Stimulated activated naive B cell treated with anti-CD40 and anti-IgM and Interleukin-4, amounts not matched to agents 10 μg/mL and 1 μg/mL and 100 μg/mL, for 72 hours (primary cell): ENCODE data around the gene F12.

ENCODE experiments used
- ATAC-seq, 2 donors: fragments of 150-1000 bp; cut with Tn5 transposase; replicated peaks; 2 replicates each; pipeline ENCODE4 v1.10.0; 2021; ENCODE audit warnings: moderate library complexity in 1 of 2
- DNase-seq: peaks from one replicate; pipeline ENCODE4 v3.0.0; 2021
- H3K27ac Mint-ChIP-seq: one replicate; pipeline ENCODE4 v1.8.0; 2022; ENCODE audit warnings: mild to moderate bottlenecking, mixed read lengths
- H3K27me3 Mint-ChIP-seq, 2 donors: one replicate each; pipeline ENCODE4 v1.8.0; 2022; ENCODE audit warnings: mixed read lengths in 2 of 2
- H3K36me3 Mint-ChIP-seq, 2 donors: one replicate each; pipeline ENCODE4 v1.8.0; 2022; ENCODE audit warnings: mixed read lengths in 2 of 2, mild to moderate bottlenecking in 1 of 2
- H3K4me1 Mint-ChIP-seq, 2 donors: one replicate each; pipeline ENCODE4 v1.8.0; 2022; ENCODE audit warnings: mixed read lengths in 2 of 2, mild to moderate bottlenecking in 1 of 2
- H3K4me3 Mint-ChIP-seq, 2 donors: one replicate each; pipeline ENCODE4 v1.8.0; 2022; ENCODE audit warnings: mild to moderate bottlenecking in 2 of 2, mixed read lengths in 2 of 2, moderate library complexity in 1 of 2
- H3K9me3 Mint-ChIP-seq, 2 donors: one replicate each; pipeline ENCODE4 v1.8.0; 2022; ENCODE audit warnings: mixed read lengths in 2 of 2, mild to moderate bottlenecking in 1 of 2

F12 gene

DNA sequence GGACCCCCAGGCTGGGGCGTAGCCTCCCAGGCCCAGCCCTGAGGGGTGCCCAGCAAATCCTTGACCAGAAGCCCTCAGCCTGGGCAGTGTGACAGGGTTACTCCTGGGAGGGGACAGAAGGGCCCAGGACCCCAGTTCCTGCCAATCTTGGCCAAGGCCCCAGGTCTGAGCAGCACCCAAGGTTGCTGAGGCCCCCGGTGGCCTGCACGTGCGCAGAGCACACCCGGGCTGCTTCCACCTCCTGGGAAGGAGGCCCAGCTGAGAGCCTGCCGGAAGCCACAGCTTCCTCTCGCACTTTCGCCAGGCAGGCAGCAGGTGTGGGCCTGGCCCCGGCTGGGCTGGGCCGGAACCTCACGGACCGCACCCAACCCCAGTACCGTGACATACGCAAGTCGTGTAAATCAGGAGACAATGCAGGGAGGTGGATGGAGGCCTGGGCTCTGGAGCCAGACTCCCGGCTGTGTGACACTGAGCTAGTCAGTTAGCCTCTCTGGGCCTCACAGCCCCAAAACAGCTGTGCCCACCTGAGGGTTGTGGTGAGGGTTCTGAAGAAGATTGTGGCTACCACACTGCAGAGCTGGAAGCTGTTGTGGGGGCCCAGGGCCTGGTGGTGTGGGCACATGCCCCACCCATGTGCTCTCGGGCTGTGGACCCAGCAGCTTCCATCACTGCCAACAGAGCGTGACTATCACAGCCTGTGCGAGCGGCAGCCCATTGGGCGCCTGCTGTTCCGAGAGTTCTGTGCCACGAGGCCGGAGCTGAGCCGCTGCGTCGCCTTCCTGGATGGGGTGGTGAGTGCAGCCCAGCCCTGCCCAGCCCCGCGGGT lies 22.2 kb upstream of the F12 start:
- Mint-ChIP-seq H3K36me3 (peaks cover 44 to 57% of the 10 kb centered on the region in 2 donors), H3K27ac (peak overlapping the region; percentile 97), H3K27me3 (no peaks in the 10 kb centered on the region), H3K4me1 (peaks cover 50 to 69% of the 10 kb centered on the region in 2 donors), H3K4me3 (peak overlapping the region; percentile 70 to 93), H3K9me3 (no peaks in the 10 kb centered on the region)
- DNase-seq (peak; percentile 86), ATAC-seq (peak; percentile 68 to 77)

- DNase-seq (no peak), ATAC-seq (no peak)
- Mint-ChIP-seq H3K4me3 (peak overlapping the region; percentile 78 to 93), H3K9me3 (no peaks in the 10 kb centered on the region), H3K27ac (peak overlapping the region; percentile 97), H3K27me3 (no peaks in the 10 kb centered on the region), H3K36me3 (peaks cover 43 to 54% of the 10 kb centered on the region in 2 donors), H3K4me1 (peaks cover 49 to 69% of the 10 kb centered on the region in 2 donors)
Observed at GRCh38 chr5:177430972-177431316, 21.6 kb upstream of the F12 start.

- no peaks in the 10 kb centered on the region for H3K27me3 Mint-ChIP-seq
- peaks cover 40 to 52% of the 10 kb centered on the region in 2 donors for H3K36me3 Mint-ChIP-seq
- DNase-seq, result no peak
- H3K9me3 Mint-ChIP-seq, result no peaks in the 10 kb centered on the region
- peaks cover 51 to 75% of the 10 kb centered on the region in 2 donors for H3K4me1 Mint-ChIP-seq
- peak overlapping the region; percentile 78 to 93 for H3K4me3 Mint-ChIP-seq
- peak overlapping the region; percentile 97 for H3K27ac Mint-ChIP-seq
- no peak for ATAC-seq
Observed at GRCh38 chr5:177430140-177430951, 21.0 kb upstream of the F12 start.

DNA sequence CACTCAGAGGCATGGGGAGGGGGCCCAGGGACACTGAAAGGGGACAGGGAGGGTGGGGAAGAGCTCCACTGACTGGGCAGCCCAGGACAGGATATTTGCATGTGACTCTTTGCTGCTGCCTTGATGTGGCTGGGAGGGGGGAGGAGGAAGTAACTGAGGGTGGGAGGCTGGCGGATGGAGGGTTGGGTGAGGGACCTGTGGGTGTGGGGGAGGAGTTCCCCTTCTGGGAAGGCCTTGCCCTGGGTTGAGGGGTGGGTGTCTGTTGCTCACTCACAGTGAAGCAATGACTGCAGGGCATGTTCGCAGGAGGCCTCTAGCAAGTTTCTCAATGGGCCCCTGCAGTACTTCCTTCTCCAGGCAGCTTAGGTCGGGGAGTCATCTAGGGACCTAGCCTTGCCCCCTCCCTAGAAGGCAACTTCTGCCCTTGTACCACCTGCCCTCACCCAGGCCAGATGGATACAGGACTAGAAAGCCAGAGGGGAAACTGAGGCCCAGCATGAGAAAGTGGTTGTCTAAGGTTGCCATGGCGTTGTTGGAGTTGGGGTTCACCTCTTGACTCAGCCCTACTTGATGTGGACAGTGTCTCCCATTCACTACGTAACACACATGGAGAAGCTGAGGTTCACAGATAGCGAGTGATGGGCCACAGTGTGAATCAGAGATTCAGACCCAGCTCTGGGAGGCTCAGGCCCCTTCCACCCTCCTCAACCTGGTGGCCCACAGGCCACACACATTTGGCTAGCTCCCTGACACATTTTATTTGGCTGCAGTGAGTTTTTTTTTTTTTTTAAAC lies 20.1 kb upstream of the F12 start:
- peak overlapping the region; percentile 92 to 93 for H3K4me3 Mint-ChIP-seq
- no peaks in the 10 kb centered on the region for H3K9me3 Mint-ChIP-seq
- ATAC-seq, result peak; percentile 2 to 4
- peak; percentile 64 for DNase-seq
- H3K27ac Mint-ChIP-seq, result peak overlapping the region; percentile 92
- H3K36me3 Mint-ChIP-seq, result peaks cover 38 to 47% of the 10 kb centered on the region in 2 donors
- no peaks in the 10 kb centered on the region for H3K27me3 Mint-ChIP-seq
- peaks cover 53 to 79% of the 10 kb centered on the region in 2 donors for H3K4me1 Mint-ChIP-seq

DNA sequence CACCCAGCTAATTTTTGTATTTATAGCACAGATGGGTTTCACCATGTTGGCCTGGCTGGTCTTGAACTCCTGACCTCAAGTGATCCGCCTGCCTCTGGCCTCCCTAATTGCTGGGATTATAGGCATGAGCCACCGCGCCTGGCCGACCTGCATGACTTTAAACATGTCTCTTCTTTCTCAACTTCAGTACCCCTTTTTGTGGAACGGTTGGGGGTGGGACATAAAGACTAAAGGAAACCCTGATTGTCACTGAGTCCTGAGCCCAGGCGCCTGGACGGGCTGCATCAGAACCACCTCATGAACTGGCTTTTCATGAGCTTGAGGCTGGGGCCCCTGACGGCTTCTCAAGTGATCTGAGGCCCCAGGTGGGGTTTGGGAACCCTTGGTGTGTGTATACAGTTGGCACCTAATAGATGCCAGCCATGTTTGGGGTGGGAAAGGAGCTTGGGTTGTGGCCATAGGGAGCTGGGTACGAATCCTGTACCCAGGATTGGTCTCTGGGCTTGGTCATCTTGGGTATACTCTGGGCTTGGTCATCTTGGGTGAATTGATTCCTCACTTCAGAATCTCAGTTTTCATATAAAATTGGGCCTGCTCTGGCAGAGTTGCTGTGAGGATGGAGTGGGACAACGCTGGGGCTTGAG lies 19.3 kb upstream of the F12 start:
- H3K27me3 Mint-ChIP-seq, result no peaks in the 10 kb centered on the region
- H3K36me3 Mint-ChIP-seq, result peaks cover 36 to 44% of the 10 kb centered on the region in 2 donors
- peak overlapping the region; percentile 92 to 93 for H3K4me3 Mint-ChIP-seq
- no peaks in the 10 kb centered on the region for H3K9me3 Mint-ChIP-seq
- DNase-seq, result no peak
- peaks cover 53 to 75% of the 10 kb centered on the region in 2 donors for H3K4me1 Mint-ChIP-seq
- H3K27ac Mint-ChIP-seq, result peak overlapping the region; percentile 92
- no peak for ATAC-seq

DNA sequence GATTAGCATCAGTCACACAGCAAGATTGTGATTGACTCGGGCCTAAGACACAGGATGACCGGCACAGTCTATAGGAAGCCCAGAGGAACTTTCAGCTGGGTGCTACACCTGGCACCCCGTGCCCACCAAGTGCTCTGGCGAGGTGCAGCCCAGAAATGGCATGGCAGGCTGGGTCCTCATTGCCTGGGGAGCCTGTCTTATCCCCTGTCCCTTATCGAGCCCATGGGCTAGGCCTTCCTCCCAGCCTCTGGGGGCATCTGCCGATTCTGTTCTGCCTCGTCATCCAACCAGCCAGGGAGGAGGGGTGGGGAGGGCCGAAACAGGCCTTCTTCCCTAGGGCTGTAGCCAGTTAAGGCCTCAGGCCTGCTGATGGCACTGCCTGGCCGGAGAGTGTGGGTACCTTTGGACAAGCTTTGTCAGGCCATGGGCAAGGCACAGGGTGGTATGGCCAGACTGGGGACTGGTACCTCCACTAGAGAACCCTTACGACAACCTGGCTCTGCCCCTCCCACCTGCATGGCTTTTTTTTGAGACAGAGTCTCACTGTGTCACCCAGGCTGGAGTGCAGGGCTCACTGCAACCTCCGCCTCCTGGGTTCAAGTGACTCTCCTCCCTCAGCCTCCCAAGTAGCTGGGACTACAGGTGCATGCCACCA lies 18.7 kb upstream of the F12 start:
- no peaks in the 10 kb centered on the region for H3K9me3 Mint-ChIP-seq
- H3K4me3 Mint-ChIP-seq, result peak overlapping the region; percentile 92 to 93
- H3K27me3 Mint-ChIP-seq, result no peaks in the 10 kb centered on the region
- H3K36me3 Mint-ChIP-seq, result peaks cover 32 to 40% of the 10 kb centered on the region in 2 donors
- H3K4me1 Mint-ChIP-seq, result peaks cover 52 to 70% of the 10 kb centered on the region in 2 donors
- peak overlapping the region; percentile 95 for H3K27ac Mint-ChIP-seq
- ATAC-seq (no peak), DNase-seq (no peak)

- no peak for DNase-seq
- peaks cover 28 to 36% of the 10 kb centered on the region in 2 donors for H3K36me3 Mint-ChIP-seq
- no peaks in the 10 kb centered on the region for H3K9me3 Mint-ChIP-seq
- peak in 1 of 2 donors; percentile 0 for ATAC-seq
- H3K4me3 Mint-ChIP-seq, result peak overlapping the region; percentile 92 to 93
- H3K4me1 Mint-ChIP-seq, result peaks cover 48 to 63% of the 10 kb centered on the region in 2 donors
- H3K27ac Mint-ChIP-seq, result peak overlapping the region; percentile 95
- H3K27me3 Mint-ChIP-seq, result no peaks in the 10 kb centered on the region
Observed at GRCh38 chr5:177427211-177427822, 18.0 kb upstream of the F12 start.

- peak within 1 kb of the TSS; percentile 95 for H3K27ac Mint-ChIP-seq
- peaks cover 45 to 57% of the 10 kb centered on the region in 2 donors for H3K4me1 Mint-ChIP-seq
- peak; percentile 11 to 14 for ATAC-seq
- no peaks in the 10 kb centered on the region for H3K9me3 Mint-ChIP-seq
- peaks cover 23 to 32% of the 10 kb centered on the region in 2 donors for H3K36me3 Mint-ChIP-seq
- DNase-seq, result peak; percentile 60
- H3K4me3 Mint-ChIP-seq, result peak within 1 kb of the TSS; percentile 92 to 93
- no peaks in the 10 kb centered on the region for H3K27me3 Mint-ChIP-seq
Observed at GRCh38 chr5:177426566-177427210, 17.3 kb upstream of the F12 start, which contains the start of gene GRK6. Gene GRK6, plus strand, starts transcription at chr5:177426676. Its CDS starts 170 bp downstream, at chr5:177426846.

GRCh38 chr5:177425801-177426565 lies 16.6 kb upstream of the F12 start:
- peak; percentile 86 to 87 for ATAC-seq
- Mint-ChIP-seq H3K27me3 (no peaks in the 10 kb centered on the region), H3K4me1 (peaks cover 39 to 50% of the 10 kb centered on the region in 2 donors)

DNA sequence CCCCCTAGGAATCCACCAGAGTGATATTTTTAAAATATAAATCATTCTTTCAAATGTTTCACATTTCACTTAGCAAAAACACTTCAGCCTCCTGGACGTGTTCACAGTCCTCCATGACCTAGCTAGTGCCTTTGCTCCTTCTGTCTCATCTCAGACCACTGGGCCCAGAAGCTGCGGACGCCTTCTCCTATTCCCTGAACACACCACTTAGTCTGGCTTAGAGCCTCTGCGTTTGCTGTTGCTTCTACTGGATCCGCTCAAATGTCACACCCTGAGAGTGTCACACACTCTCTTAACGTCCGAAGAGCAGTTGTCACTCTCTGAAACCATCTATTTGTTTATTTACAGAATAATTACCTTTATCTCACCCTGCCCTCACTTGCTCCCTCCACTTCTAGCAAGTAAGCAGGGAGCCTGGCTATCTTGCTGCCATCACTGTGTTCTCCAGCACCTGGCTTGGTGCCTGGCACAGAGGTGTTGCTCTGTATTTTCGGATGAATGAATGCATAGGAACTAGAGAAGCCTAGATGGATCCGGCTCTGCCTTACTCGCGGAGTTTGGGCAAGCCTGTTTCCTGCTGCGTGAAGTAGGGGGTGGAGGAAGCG lies 15.9 kb upstream of the F12 start:
- peaks cover 12 to 19% of the 10 kb centered on the region in 2 donors for H3K36me3 Mint-ChIP-seq
- peak overlapping the region; percentile 92 for H3K27ac Mint-ChIP-seq
- H3K4me3 Mint-ChIP-seq, result peak overlapping the region; percentile 78 to 81
- no peaks in the 10 kb centered on the region for H3K27me3 Mint-ChIP-seq
- peaks cover 33 to 43% of the 10 kb centered on the region in 2 donors for H3K4me1 Mint-ChIP-seq
- no peak for DNase-seq
- no peaks in the 10 kb centered on the region for H3K9me3 Mint-ChIP-seq
- no peak for ATAC-seq

More at GRCh38 chr5:177425801-177426565, 16.6 kb upstream of the F12 start:
- Mint-ChIP-seq H3K27ac (peak overlapping the region; percentile 92), H3K4me3 (peak overlapping the region; percentile 78 to 81), H3K9me3 (no peaks in the 10 kb centered on the region), H3K36me3 (peaks cover 17 to 26% of the 10 kb centered on the region in 2 donors)
- DNase-seq, result peak; percentile 100

- H3K27ac Mint-ChIP-seq, result no peak overlapping the region
Observed at GRCh38 chr5:177423671-177424070, 14.3 kb upstream of the F12 start.

More at GRCh38 chr5:177423671-177424070, 14.3 kb upstream of the F12 start:
- Mint-ChIP-seq H3K9me3 (no peaks in the 10 kb centered on the region), H3K27me3 (no peaks in the 10 kb centered on the region), H3K36me3 (peaks cover 4 to 5% of the 10 kb centered on the region in 2 donors), H3K4me1 (peaks cover 16 to 27% of the 10 kb centered on the region in 2 donors), H3K4me3 (no peak overlapping the region)
- ATAC-seq (no peak), DNase-seq (no peak)
